Measurements from ENCODE around the gene WWP2. TPM values are rescaled to one million over a fixed set of nuclear protein-coding genes. Genes with fewer than 3 reads are reported as not detected.
"Not testable (repeated sequence)": the region's sequence is repeated elsewhere in the genome, so short reads cannot be mapped to it uniquely, and the experiment has no call there.

Gene WWP2
- polyA plus RNA-seq, 3 donors = 29.6 to 54.4 (median 46.0) TPM

DNA sequence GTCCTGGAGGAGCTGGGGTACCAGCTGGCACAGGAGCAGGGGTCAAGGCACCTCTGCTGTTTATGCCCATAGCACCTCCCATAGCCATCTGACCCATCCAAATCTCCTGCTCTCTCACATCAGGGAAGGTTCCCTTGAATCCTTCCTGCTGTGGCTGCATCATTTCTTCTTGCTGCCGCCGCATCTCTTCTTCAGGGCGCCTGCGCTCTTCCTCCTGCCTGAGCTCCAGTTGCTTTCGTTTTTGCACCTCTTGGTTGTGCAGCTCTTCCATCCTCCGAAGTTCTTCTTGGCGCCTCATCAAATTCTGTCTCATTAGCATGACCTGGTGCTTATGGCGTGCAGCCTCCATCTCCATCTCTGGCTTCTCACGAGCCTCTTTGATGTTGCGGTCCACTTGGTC, 5.4 kb upstream of the WWP2 start:
- Mint-ChIP-seq H3K9me3 (peaks cover 0 to 5% (median 0%) of the 10 kb centered on the region in 7 donors), H3K36me3 (peaks cover 7 to 11% of the 10 kb centered on the region in 2 donors), H3K27ac (no peak overlapping the region), H3K4me1 (peaks cover 16% of the 10 kb centered on the region), H3K4me3 (no peak overlapping the region), H3K27me3 (ENCODE audit: low read depth in 3 of 3) (peaks cover 3 to 5% (median 5%) of the 10 kb centered on the region in 3 donors)
- H3K27ac ChIP-seq (ENCODE audit: low read depth in 1 of 2, low read length in 2 of 2) = no peak overlapping the region
- H3K9ac ChIP-seq (ENCODE audit: insufficient read depth, low read length, poor library complexity, severe bottlenecking) = no peak overlapping the region
- H3K27me3 ChIP-seq (ENCODE audit: control insufficient read depth in 2 of 2, insufficient read depth in 2 of 2, low read length in 2 of 2) = no peaks in the 10 kb centered on the region
- H3K79me2 ChIP-seq (ENCODE audit: insufficient read depth, low read length) = peaks cover 31% of the 10 kb centered on the region
- H2AFZ ChIP-seq (ENCODE audit: insufficient read depth, low read depth, low read length, poor library complexity, severe bottlenecking) = no peak overlapping the region
- no peak overlapping the region for H3K4me2 ChIP-seq (replicated peaks; ENCODE audit: extremely low read depth, low read length, poor library complexity, severe bottlenecking)
- H3K4me1 ChIP-seq (ENCODE audit: control insufficient read depth in 1 of 2, insufficient read depth in 2 of 2, low read length in 2 of 2) = peaks cover 13 to 17% of the 10 kb centered on the region in 2 donors
- peaks cover 4 to 7% of the 10 kb centered on the region in 2 donors for H3K36me3 ChIP-seq (replicated peaks in 1 of 2; ENCODE audit: control insufficient read depth in 1 of 2, insufficient read depth in 2 of 2, low read length in 2 of 2)
- DNase-seq = no peak
- H3K9me3 ChIP-seq (replicated peaks in 1 of 2; ENCODE audit: control insufficient read depth in 1 of 2, insufficient read depth in 1 of 2, low read length in 2 of 2) = no peaks in the 10 kb centered on the region
- WGBS (ENCODE audit: insufficient coverage) = 91% methylated on average over 10 of the region's 10 CpGs
- H4K20me1 ChIP-seq (ENCODE audit: insufficient read depth, low read length) = no peaks in the 10 kb centered on the region
- TF ChIP-seq, protein P1, sequence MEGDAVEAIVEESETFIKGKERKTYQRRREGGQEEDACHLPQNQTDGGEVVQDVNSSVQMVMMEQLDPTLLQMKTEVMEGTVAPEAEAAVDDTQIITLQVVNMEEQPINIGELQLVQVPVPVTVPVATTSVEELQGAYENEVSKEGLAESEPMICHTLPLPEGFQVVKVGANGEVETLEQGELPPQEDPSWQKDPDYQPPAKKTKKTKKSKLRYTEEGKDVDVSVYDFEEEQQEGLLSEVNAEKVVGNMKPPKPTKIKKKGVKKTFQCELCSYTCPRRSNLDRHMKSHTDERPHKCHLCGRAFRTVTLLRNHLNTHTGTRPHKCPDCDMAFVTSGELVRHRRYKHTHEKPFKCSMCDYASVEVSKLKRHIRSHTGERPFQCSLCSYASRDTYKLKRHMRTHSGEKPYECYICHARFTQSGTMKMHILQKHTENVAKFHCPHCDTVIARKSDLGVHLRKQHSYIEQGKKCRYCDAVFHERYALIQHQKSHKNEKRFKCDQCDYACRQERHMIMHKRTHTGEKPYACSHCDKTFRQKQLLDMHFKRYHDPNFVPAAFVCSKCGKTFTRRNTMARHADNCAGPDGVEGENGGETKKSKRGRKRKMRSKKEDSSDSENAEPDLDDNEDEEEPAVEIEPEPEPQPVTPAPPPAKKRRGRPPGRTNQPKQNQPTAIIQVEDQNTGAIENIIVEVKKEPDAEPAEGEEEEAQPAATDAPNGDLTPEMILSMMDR (IDR thresholded peaks at IDR 0.05) = no peak
- intact Hi-C loops (cut with micrococcal nuclease) = loop anchor here in 1 of 2 donors (10.0 kb wide), 1 partner anchor 362 kb away; no protein-coding TSS in a partner anchor
- no peak overlapping the region for H3K4me3 ChIP-seq (replicated peaks in 1 of 3; ENCODE audit: low read depth in 2 of 3, low read length in 3 of 3)

DNA sequence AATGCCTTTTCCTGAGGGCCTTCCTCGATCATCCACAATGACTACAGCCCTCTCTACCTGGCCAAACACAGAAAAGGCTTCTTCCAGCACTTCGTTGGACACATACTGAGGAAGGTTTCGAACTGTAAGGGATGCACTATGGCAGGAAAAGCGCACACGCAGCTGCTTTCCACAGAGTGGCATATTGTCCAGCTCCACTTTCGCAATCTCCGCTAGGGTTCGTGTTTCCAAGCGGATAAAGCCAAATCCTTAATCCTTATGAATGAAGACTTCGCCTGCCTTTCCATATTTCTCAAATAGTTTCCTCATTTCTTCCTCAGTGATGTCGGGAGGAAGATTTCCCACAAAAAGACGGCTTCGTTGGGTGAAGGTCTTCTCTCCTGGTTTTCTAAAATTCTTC, 4.8 kb upstream of the WWP2 start:
- WGBS (ENCODE audit: insufficient coverage) = 85% methylated on average over 7 of the region's 13 CpGs
- DNase-seq = not testable (repeated sequence)
- peaks cover 31% of the 10 kb centered on the region for H3K79me2 ChIP-seq (ENCODE audit: insufficient read depth, low read length)

More for the DNA sequence above, 4.8 kb upstream of the WWP2 start:
- H3K9ac ChIP-seq (ENCODE audit: insufficient read depth, low read length, poor library complexity, severe bottlenecking); H3K36me3 Mint-ChIP-seq; H3K4me3 ChIP-seq (replicated peaks in 1 of 3; ENCODE audit: low read depth in 2 of 3, low read length in 3 of 3); H3K27ac Mint-ChIP-seq; H3K27me3 Mint-ChIP-seq (ENCODE audit: low read depth in 3 of 3); H3K27me3 ChIP-seq (ENCODE audit: control insufficient read depth in 2 of 2, insufficient read depth in 2 of 2, low read length in 2 of 2); H3K27ac ChIP-seq (ENCODE audit: low read depth in 1 of 2, low read length in 2 of 2); H3K36me3 ChIP-seq (replicated peaks in 1 of 2; ENCODE audit: control insufficient read depth in 1 of 2, insufficient read depth in 2 of 2, low read length in 2 of 2); H2AFZ ChIP-seq (ENCODE audit: insufficient read depth, low read depth, low read length, poor library complexity, severe bottlenecking); H3K9me3 Mint-ChIP-seq; H4K20me1 ChIP-seq (ENCODE audit: insufficient read depth, low read length); H3K9me3 ChIP-seq (replicated peaks in 1 of 2; ENCODE audit: control insufficient read depth in 1 of 2, insufficient read depth in 1 of 2, low read length in 2 of 2); H3K4me3 Mint-ChIP-seq; H3K4me2 ChIP-seq (replicated peaks; ENCODE audit: extremely low read depth, low read length, poor library complexity, severe bottlenecking): not testable (repeated sequence)
- H3K4me1 ChIP-seq (ENCODE audit: control insufficient read depth in 1 of 2, insufficient read depth in 2 of 2, low read length in 2 of 2) = peaks cover 16 to 21% of the 10 kb centered on the region in 2 donors
- intact Hi-C loops (cut with micrococcal nuclease) = loop anchor here in 1 of 2 donors (10.0 kb wide), 1 partner anchor 363 kb away; no protein-coding TSS in a partner anchor
- H3K4me1 Mint-ChIP-seq = peaks cover 16% of the 10 kb centered on the region
